Stimulated activated CD8-positive, alpha-beta memory T cell treated with anti-CD3 and anti-CD28 coated beads, Interleukin-12 subunit alpha, Interleukin-12 subunit beta, amount 100 ng/mL, for 1 hour (primary cell): ENCODE data around the gene AK1.

Source experiments
- DNase-seq: peaks from one replicate; pipeline ENCODE4 v3.0.0-alpha.2; 2020; ENCODE audit warnings: low read depth

AK1 gene

DNA sequence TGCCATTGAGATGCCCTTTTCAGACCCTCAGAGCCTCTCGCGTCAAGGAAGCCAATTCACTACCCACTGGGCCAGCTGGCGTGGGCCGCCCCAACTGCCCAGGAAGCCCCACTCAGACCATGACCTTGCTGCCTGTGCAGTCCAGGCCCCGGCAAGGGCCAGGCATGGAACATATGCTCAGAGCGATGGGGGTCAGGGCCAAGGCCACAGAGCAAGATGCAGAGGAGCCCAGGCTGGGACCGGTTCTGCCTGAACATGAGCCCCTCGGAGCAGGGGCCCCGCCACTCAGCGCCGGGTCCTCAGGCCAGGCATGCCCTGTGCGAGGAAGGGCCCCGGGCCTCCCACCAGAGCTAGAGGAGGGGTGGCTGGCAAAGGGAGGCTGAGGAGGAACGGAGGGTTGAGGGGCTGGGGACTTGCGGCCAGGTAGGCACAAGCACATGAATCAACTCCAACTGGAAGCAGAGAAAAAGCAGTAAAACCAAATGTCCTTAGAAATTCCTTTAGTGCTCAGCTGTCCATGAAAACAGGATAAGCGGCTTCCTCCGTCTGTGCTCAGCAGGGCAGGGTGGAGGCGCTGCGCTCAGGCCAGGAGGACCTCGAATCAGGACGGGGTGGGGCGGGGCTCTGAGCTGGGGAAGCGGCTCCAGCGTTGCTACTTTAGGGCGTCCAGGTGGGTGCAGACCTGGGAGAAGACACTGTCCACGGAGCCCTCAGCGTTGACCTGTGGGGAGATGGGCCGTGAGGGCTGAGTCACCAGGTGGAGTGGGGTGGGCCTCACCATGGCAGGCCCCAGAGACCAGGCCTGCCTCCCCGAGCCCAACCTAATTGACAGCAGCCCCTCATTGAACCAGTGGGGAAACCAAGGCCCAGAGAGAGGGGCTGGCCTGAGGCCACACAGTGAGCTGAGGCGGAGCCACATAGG, 9.9 kb downstream of the AK1 start:
- DNase-seq = no peak

GRCh38 chr9:127866535-127866934, 10.9 kb downstream of the AK1 start:
- no peak for DNase-seq

GRCh38 chr9:127865645-127866464, 11.6 kb downstream of the AK1 start:
- no peak for DNase-seq

- DNase-seq = no peak
Observed at GRCh38 chr9:127863191-127863621, 14.3 kb downstream of the AK1 start.

DNA sequence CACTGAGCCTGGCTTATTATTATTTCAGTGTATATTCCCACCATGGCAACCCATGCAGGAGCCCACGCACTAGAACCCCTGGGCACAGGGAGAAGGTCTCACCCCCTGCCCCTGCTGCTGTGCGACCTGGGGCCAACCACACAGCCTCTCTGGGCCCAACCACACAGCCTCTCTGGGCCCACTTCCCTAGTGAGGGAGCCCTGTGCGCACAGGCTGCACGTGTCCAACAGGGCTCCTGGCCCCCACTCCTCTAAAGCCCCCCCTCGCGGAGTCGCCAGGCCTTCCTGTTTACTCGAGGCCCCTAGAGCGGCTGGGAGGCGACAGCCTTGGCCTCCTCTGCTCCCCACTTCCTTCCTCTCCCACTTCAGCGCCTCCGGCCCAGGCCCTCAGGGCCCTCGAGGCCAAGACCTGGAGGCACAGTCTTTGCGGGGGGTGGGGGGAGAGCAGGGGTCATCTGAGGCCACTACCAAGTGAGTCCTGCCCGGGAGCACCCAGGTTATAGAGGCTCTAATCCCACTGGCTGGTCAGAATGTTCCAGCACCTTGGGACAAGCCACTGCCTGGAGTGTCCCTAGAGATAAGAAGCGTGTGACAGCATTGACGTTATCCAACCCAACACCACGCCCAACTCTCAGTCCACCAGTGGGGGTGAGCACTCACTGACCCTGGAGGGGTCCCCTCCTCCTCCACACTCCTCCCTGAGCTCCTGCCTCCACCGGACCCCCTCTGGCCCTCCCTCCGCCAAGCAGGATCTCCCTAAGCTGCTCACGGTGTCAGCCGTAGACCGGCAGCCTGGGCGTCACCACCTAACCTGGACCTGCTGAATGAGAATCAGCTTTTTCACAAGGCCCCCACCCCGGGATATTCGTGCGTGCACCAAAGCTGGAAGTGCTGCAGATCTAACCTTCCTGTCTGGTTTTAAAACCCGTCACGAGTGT, 15.1 kb downstream of the AK1 start:
- DNase-seq = peak; percentile 38

DNA sequence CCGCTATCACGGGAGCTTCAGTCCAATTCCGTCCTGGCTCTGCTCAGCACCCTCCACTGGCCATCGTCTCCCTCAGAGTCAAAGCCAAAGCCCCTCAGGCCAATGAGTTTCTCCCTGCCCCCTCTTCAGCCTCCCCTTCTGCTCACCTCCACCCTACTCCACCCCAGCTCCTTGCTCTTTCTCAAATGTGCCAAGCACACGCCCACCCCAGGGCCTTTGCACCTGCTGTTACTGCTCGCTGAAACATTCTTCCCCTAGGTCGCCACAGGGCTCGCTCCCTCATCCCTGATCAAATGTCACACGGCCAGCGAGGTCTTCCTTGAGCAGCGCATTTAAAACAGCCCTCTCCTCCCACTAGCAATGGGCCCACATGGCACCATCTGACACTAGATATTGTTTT, 16.7 kb downstream of the AK1 start:
- DNase-seq = no peak

DNA sequence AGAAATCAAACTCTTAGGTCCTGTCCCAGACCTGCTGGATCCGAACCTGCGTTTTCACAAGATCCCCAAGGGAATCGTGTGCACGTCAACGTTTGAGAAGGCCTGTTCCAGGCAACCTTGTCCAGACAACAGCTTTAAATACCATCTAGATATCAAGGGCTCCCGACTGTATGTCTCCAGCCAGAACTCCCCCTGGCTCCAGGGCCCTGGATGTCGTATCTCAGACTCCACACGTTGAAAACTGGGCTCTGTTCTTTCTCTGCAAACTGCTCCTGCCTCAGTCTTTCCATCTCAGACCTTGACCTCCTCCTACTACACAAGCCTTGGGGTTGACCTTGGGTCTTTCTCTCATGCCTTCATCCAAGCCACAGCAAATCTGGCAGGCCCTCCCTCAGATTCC, 17.2 kb downstream of the AK1 start:
- DNase-seq = no peak

DNA sequence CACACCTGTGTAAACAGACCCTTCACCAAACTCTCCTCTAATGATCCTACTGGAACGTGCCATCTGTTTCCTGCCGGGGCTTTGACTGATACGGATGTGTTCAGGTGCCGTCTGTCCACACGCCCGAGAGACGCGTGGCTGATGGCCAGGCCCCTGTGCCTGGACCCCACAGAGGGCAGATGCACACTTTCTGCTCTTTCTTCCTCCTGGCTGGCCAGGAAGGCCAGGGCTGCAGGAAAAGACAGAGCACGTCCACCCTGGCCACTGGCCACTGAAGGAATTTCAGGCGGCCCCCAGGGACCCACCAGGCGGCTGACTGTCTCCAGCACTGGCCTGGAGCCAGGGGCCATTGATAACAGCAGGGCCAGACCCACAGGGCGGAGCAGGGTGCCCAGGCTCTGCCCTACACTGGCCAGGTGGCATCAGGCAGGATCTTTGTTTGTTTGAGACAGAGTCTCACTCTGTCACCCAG, 19.4 kb downstream of the AK1 start:
- no peak for DNase-seq

DNA sequence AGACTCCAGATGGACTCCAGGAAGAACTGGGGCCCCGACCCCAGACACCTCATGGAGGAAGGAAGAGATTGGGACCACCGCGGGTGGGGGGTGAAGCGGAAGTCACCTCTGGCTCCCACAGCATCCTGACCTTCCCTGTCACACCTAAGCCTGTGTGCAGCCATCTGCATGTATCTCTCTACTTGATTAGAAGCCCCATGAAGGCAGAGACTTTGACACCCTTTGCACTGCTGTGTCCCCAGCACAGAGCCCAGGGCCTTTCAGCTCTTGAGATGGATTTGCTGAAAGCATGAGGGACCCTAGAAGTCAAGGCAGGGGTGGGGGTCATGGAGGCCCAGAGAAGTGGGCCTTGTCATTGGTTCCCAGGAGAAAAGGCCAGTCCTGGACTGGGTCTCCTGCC, 20.2 kb downstream of the AK1 start:
- DNase-seq = no peak

GRCh38 chr9:127856729-127857116, 20.8 kb downstream of the AK1 start:
- no peak for DNase-seq

GRCh38 chr9:127856094-127856728, 21.3 kb downstream of the AK1 start:
- no peak for DNase-seq

DNA sequence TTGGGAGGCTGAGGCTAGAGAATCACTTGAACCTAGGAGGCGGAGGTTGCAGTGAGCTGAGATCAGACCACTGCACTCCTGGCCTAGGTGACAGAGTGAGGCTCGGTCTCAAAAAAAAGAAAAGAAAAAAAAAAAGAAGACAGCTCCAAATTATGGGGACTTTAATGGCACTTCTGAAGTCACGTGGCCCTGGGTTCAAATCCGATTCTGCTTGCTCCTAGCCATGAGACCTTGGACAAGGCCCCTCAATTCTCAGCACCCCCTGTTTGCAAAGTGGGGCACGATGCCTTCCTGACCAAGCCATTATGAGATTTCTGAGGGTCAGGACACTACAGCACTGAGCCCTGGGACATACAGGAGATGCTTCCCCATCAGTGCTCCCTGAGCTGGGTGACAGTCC, 22.0 kb downstream of the AK1 start:
- no peak for DNase-seq

DNA sequence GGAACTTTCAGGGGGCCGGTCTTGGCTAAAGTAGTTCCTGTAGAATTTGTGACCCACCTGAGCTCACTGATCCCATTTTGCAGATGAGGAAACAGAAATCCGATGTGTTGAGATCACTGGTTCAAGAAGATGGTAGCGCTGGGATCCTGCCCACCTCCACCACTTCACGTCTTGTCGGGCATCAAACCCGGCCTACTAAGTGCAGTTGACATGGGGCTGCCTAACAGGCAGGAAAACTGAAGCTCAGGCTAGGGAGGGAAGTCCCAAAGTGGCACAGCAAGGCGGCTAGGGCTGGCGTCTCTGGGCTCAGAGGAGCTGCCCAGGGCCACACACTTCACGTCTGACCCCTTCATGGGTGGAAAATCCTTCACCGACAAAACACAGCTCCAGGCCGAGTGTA, 22.5 kb downstream of the AK1 start:
- DNase-seq = no peak

- no peak for DNase-seq
Observed at GRCh38 chr9:127854184-127854806, 23.2 kb downstream of the AK1 start, which contains the start of gene ENG. TSS of gene ENG (minus strand) at chr9:127854658. CDS start at chr9:127854355, 303 bp downstream.

GRCh38 chr9:127853312-127854183, 23.9 kb downstream of the AK1 start:
- DNase-seq = no peak

GRCh38 chr9:127852829-127853228, 24.6 kb downstream of the AK1 start:
- DNase-seq = no peak

DNA sequence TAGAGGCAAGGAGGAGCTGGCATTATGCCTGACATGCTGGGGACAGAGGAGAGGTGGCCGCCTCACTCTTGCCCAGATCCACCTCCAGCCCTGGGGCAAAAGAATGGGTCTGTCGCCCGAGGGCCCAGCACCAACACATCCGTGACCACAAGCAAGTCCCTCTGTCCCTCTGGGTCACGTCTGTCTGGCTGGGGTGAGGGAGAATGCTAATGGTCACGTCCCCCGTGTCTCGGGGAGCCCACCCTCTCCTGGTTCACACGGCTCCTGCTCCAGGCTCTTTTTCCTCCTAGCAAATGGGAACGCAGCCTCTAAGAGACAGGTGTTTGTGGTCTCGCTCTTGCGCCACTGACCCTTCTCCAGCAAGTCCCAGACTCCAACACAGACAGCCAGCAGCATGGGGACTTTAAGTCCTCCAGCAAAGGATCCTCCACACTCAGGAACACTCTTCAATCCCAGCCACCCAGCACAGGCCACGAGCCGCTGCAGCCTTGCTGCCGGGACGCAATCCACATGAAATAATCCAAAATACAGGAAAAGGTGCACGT, 27.1 kb downstream of the AK1 start:
- no peak for DNase-seq

GRCh38 chr9:127848756-127849504, 28.5 kb downstream of the AK1 start:
- no peak for DNase-seq
